Fibroblast of the conjunctiva (primary cell): Measurements from ENCODE around the gene ITGA7.

Experiments used
- DNase-seq: peaks from one replicate; pipeline ENCODE4 v3.0.0-alpha.2; 2010; ENCODE audit warnings: low read depth

ITGA7 gene

GRCh38 chr12:55736076-55736475, 28.4 kb upstream of the ITGA7 start:
- no peak for DNase-seq

- DNase-seq: no peak
These were observed 26.9 kb upstream of the ITGA7 start for GRCh38 chr12:55734595-55734994.

GRCh38 chr12:55733858-55734257, 26.2 kb upstream of the ITGA7 start:
- DNase-seq: no peak

- no peak for DNase-seq
These were observed 25.4 kb upstream of the ITGA7 start for GRCh38 chr12:55733021-55733555.

GRCh38 chr12:55732288-55732687, 24.6 kb upstream of the ITGA7 start:
- no peak for DNase-seq

- DNase-seq: no peak
These were observed 22.4 kb upstream of the ITGA7 start for GRCh38 chr12:55729819-55730818.

GRCh38 chr12:55728939-55729818, 21.5 kb upstream of the ITGA7 start, which contains the start of gene CD63:
Gene CD63 (minus strand): TSS chr12:55729009. CDS start chr12:55728341, 668 bp downstream.
- DNase-seq: peak; percentile 90

- no peak for DNase-seq
These were observed 20.7 kb upstream of the ITGA7 start for GRCh38 chr12:55728186-55728938.

GRCh38 chr12:55727643-55728185, 20.0 kb upstream of the ITGA7 start:
- DNase-seq: no peak

GRCh38 chr12:55726971-55727370, 19.3 kb upstream of the ITGA7 start:
- no peak for DNase-seq

- DNase-seq: no peak
These were observed 17.9 kb upstream of the ITGA7 start for GRCh38 chr12:55725556-55725955.

- no peak for DNase-seq
These were observed 17.2 kb upstream of the ITGA7 start for GRCh38 chr12:55724940-55725309.

- DNase-seq: peak; percentile 74
These were observed 16.7 kb upstream of the ITGA7 start for GRCh38 chr12:55724226-55724939.

GRCh38 chr12:55723516-55724225, 16.0 kb upstream of the ITGA7 start:
- no peak for DNase-seq

GRCh38 chr12:55722948-55723347, 15.2 kb upstream of the ITGA7 start:
- DNase-seq: no peak

- no peak for DNase-seq
These were observed 14.0 kb upstream of the ITGA7 start for GRCh38 chr12:55721601-55722213.

GRCh38 chr12:55720894-55721444, 13.3 kb upstream of the ITGA7 start:
- DNase-seq: peak; percentile 95

GRCh38 chr12:55720071-55720564, 12.4 kb upstream of the ITGA7 start, which contains the start of gene RDH5:
Gene RDH5 (plus strand): TSS chr12:55720393. CDS start chr12:55721185, 792 bp downstream.
- DNase-seq: peak; percentile 93

- no peak for DNase-seq
These were observed 11.7 kb upstream of the ITGA7 start for GRCh38 chr12:55719371-55719770.
